T-cell (primary cell): ENCODE data around the gene SHANK1. TPM values are rescaled to one million over a fixed set of nuclear protein-coding genes. Genes with fewer than 3 reads are reported as not detected.

Source experiments
- ATAC-seq, 4 experiments: fragments of 200-7000 bp in 3 of 4; fragments of 150-1000 bp in 1 of 4; cut with Tn5 transposase; replicated peaks in 1 of 4; 1 replicate in 3 of 4; 2 replicates in 1 of 4; pipeline ENCODE4 v1.10.0; 2021; ENCODE audit warnings: moderate library complexity in 3 of 4, mild to moderate bottlenecking in 2 of 4, moderate number of reproducible peaks in 1 of 4
- CTCF ChIA-PET, 2 donors: fragments of 300-600 bp; sonication (Branson Sonifier 250); formaldehyde crosslinking; loops; one replicate each; lab custom pipeline; 2022; ENCODE audit warnings: antibody characterized with exemption in 2 of 2; lab: Charles Lee
- POLR2A ChIA-PET, 2 donors: fragments of 300-600 bp; sonication (Branson Sonifier 250); formaldehyde crosslinking; loops; one replicate each; lab custom pipeline; 2022; ENCODE audit warnings: antibody characterized with exemption in 2 of 2; lab: Charles Lee
- DNase-seq, 35 experiments: peaks; one replicate each; pipeline versions ENCODE4 v3.0.0 to v3.0.0-alpha.2; 2013 to 2023
- H3K27ac ChIP-seq: one replicate; pipeline ENCODE4 v1.5.1; 2013; ENCODE audit warnings: low read length
- H3K27me3 ChIP-seq, 2 experiments: replicated peaks in 1 of 2; 1 replicate in 1 of 2; 2 replicates in 1 of 2; pipeline versions ENCODE4 v1.6.1 to v1.7.0; 2013; ENCODE audit warnings: low read length in 1 of 2, mixed read lengths in 1 of 2; ENCODE audit not compliant: control insufficient read depth in 2 of 2, insufficient read depth in 2 of 2; ENCODE audit errors: extremely low read depth in 1 of 2
- H3K36me3 ChIP-seq, 2 donors: 1 replicate in 1 of 2; 2 replicates in 1 of 2; pipeline versions ENCODE4 v1.6.1 to v1.7.0; 2013; ENCODE audit warnings: low read length in 1 of 2; ENCODE audit not compliant: control insufficient read depth in 2 of 2, insufficient read depth in 1 of 2; ENCODE audit errors: extremely low read depth in 1 of 2
- H3K4me1 ChIP-seq, 2 experiments: 1 replicate in 1 of 2; 2 replicates in 1 of 2; pipeline versions ENCODE4 v1.6.1 to v1.7.0; 2013; ENCODE audit warnings: low read length in 2 of 2, mixed read lengths in 1 of 2; ENCODE audit not compliant: insufficient read depth in 2 of 2, control insufficient read depth in 1 of 2; ENCODE audit errors: extremely low read depth in 1 of 2
- H3K4me3 ChIP-seq, 2 donors: 1 replicate in 1 of 2; 2 replicates in 1 of 2; pipeline versions ENCODE4 v1.5.1 to v1.7.0; 2013; ENCODE audit warnings: mild to moderate bottlenecking in 2 of 2, low read length in 1 of 2, moderate library complexity in 1 of 2; ENCODE audit not compliant: control insufficient read depth in 1 of 2; ENCODE audit errors: extremely low read depth in 1 of 2
- H3K9me3 ChIP-seq: 2 replicates; pipeline ENCODE4 v1.7.0; 2013
- H3K27ac Mint-ChIP-seq, 2 donors: one replicate each; pipeline ENCODE4 v1.8.0; 2020 to 2021; ENCODE audit warnings: mild to moderate bottlenecking in 2 of 2, mixed read lengths in 2 of 2
- H3K27me3 Mint-ChIP-seq, 2 donors: one replicate each; pipeline ENCODE4 v1.8.0; 2021 to 2022; ENCODE audit warnings: mixed read lengths in 2 of 2
- H3K36me3 Mint-ChIP-seq: one replicate; pipeline ENCODE4 v1.8.0; 2021; ENCODE audit warnings: mixed read lengths
- H3K4me1 Mint-ChIP-seq, 3 donors: one replicate each; pipeline ENCODE4 v1.8.0; 2020 to 2022; ENCODE audit warnings: mixed read lengths in 3 of 3, mild to moderate bottlenecking in 1 of 3
- H3K4me3 Mint-ChIP-seq, 3 donors: one replicate each; pipeline ENCODE4 v1.8.0; 2020 to 2022; ENCODE audit warnings: mild to moderate bottlenecking in 3 of 3, mixed read lengths in 3 of 3, moderate library complexity in 3 of 3
- H3K9me3 Mint-ChIP-seq, 3 donors: one replicate each; pipeline ENCODE4 v1.8.0; 2020 to 2022; ENCODE audit warnings: mixed read lengths in 3 of 3
- WGBS: methylation state at CpG from one replicate; pipeline ENCODE4 v1.1.5; 2013; ENCODE audit warnings: missing lambda C conversion rate; ENCODE audit not compliant: insufficient coverage; 5-methylcytosine and 5-hydroxymethylcytosine counted together
- total RNA-seq, 35 experiments: library from RNA in 6 of 35; stranded (reverse) in 6 of 35; fragments of 120-200 nt in 1 of 35; gene quantifications; one replicate each; pipeline versions ENCODE4 v1.2.1 to v1.2.4 and lab custom pipeline; 2013 to 2026

Gene SHANK1
- total RNA-seq, 5 donors from 2014 or later (not counting 1 experiment from before 2014, with no cell fraction given), result 0.06 to 3.3 (median 0.36) TPM

DNA sequence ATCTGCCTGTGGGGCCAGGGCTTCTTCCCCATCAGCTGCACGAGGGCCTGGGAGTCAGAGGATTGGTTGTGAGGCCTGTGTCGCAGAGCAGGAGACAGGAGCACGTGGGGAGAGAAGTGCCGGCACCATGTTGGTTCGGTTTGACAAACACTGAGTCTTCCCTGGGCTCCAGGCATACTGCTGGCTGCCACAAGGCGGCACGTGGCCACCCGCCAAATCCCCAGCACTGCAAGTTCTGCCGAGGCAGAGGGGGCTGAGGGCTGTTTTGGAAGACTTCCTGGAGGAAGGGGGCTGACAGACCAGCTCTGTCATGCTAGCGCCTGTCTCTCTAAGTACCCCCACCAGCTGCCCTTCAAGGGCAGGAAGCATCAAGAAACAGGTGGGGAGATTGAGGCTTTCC lies 9.5 kb downstream of the SHANK1 start:
- H3K27ac ChIP-seq, result no peak overlapping the region
- H3K27ac Mint-ChIP-seq, result no peak overlapping the region
- ChIA-PET POLR2A (no interaction called here), CTCF (no interaction called here)
- H3K27me3 ChIP-seq, result peaks cover 0 to 55% of the 10 kb centered on the region in 2 experiments
- no peaks in the 10 kb centered on the region for H3K9me3 Mint-ChIP-seq
- no peaks in the 10 kb centered on the region for H3K36me3 Mint-ChIP-seq
- peaks cover 19 to 65% of the 10 kb centered on the region in 2 donors for H3K27me3 Mint-ChIP-seq
- no peaks in the 10 kb centered on the region for H3K36me3 ChIP-seq
- H3K4me1 Mint-ChIP-seq, result peaks cover 7 to 15% (median 9%) of the 10 kb centered on the region in 3 donors
- no peaks in the 10 kb centered on the region for H3K9me3 ChIP-seq
- no peak overlapping the region for H3K4me3 Mint-ChIP-seq
- no peak for ATAC-seq
- WGBS, result 71% methylated on average over 8 of the region's 10 CpGs
- H3K4me3 ChIP-seq, result no peak overlapping the region
- DNase-seq, result no peak
- H3K4me1 ChIP-seq, result peaks cover 0 to 18% of the 10 kb centered on the region in 2 experiments

- Histone ChIP-seq H3K4me3 (no peak overlapping the region), H3K4me1 (peaks cover 0 to 10% of the 10 kb centered on the region in 2 experiments), H3K9me3 (no peaks in the 10 kb centered on the region), H3K36me3 (no peaks in the 10 kb centered on the region), H3K27me3 (peaks cover 0 to 59% of the 10 kb centered on the region in 2 experiments), H3K27ac (no peak overlapping the region)
- POLR2A ChIA-PET, result no interaction called here
- Mint-ChIP-seq H3K27me3 (peaks cover 23 to 62% of the 10 kb centered on the region in 2 donors), H3K4me3 (no peak overlapping the region), H3K27ac (no peak overlapping the region), H3K4me1 (peaks cover 5 to 12% (median 7%) of the 10 kb centered on the region in 3 donors), H3K36me3 (no peaks in the 10 kb centered on the region), H3K9me3 (no peaks in the 10 kb centered on the region)
- WGBS, result 55% methylated on average over 9 of the region's 12 CpGs
- CTCF ChIA-PET, result no interaction called here
- DNase-seq (no peak), ATAC-seq (no peak)
Measured at GRCh38 chr19:50708179-50708879, 11.3 kb downstream of the SHANK1 start.

GRCh38 chr19:50706387-50706786 lies 13.2 kb downstream of the SHANK1 start:
- WGBS, result 77% methylated on average over 2 of the region's 5 CpGs
- DNase-seq (no peak), ATAC-seq (no peak)
- no peaks in the 10 kb centered on the region for H3K4me1 ChIP-seq
- Mint-ChIP-seq H3K4me1 (no peaks in the 10 kb centered on the region), H3K4me3 (no peak overlapping the region), H3K27me3 (peaks cover 15 to 55% of the 10 kb centered on the region in 2 donors), H3K36me3 (no peaks in the 10 kb centered on the region), H3K9me3 (no peaks in the 10 kb centered on the region), H3K27ac (no peak overlapping the region)
- POLR2A ChIA-PET, result no interaction called here
- CTCF ChIA-PET, result no interaction called here
- H3K9me3 ChIP-seq, result no peaks in the 10 kb centered on the region
- no peak overlapping the region for H3K4me3 ChIP-seq
- H3K27ac ChIP-seq, result no peak overlapping the region
- H3K36me3 ChIP-seq, result no peaks in the 10 kb centered on the region
- peaks cover 0 to 57% of the 10 kb centered on the region in 2 experiments for H3K27me3 ChIP-seq

DNA sequence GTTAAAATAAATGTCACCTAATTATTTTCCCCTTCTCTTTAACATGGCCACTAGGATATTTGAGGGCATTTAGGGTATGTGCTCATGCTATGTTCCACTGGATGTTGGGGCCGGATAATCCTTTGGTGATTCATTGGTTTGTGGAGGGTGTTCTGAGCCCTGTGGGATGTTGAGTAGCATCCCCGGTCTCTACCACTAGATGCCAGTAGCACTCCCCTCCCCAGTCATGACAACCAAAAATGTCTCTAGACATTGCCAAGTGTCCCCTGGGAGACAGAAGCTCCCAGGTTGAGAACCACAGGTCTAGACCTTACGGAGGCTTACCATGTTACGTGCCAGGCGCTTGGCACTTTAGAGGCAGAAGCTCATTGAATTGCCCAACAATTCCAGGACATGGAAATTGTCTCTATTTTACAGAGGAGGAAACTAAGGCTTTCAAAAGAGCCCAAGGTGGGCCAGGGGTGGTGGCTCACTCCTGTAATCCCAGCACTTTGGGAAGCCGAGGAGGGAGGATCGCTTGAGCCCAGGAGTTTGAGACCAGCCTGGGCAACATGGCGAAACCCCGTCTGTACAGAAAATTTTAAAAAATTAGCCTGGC lies 14.1 kb downstream of the SHANK1 start:
- ATAC-seq, result peak in 3 of 4 experiments; percentile 35 to 78 (median 53)
- no peak overlapping the region for H3K4me3 ChIP-seq
- ChIA-PET CTCF (no interaction called here), POLR2A (no interaction called here)
- H3K9me3 Mint-ChIP-seq, result no peaks in the 10 kb centered on the region
- H3K9me3 ChIP-seq, result no peaks in the 10 kb centered on the region
- H3K4me1 ChIP-seq, result no peaks in the 10 kb centered on the region
- H3K36me3 Mint-ChIP-seq, result no peaks in the 10 kb centered on the region
- no peak overlapping the region for H3K27ac Mint-ChIP-seq
- peaks cover 0 to 59% of the 10 kb centered on the region in 2 experiments for H3K27me3 ChIP-seq
- no peak overlapping the region for H3K4me3 Mint-ChIP-seq
- H3K27me3 Mint-ChIP-seq, result peaks cover 15 to 50% of the 10 kb centered on the region in 2 donors
- peak in 13 of 35 experiments; percentile 7 to 53 (median 22) for DNase-seq
- no peaks in the 10 kb centered on the region for H3K36me3 ChIP-seq
- H3K27ac ChIP-seq, result no peak overlapping the region
- H3K4me1 Mint-ChIP-seq, result no peaks in the 10 kb centered on the region
- WGBS, result 45% methylated on average over 6 of the region's 9 CpGs

- no peak overlapping the region for H3K27ac Mint-ChIP-seq
- H3K36me3 Mint-ChIP-seq, result no peaks in the 10 kb centered on the region
- ATAC-seq, result no peak
- no peaks in the 10 kb centered on the region for H3K4me1 Mint-ChIP-seq
- Histone ChIP-seq H3K9me3 (no peaks in the 10 kb centered on the region), H3K36me3 (no peaks in the 10 kb centered on the region), H3K27ac (no peak overlapping the region), H3K4me1 (no peaks in the 10 kb centered on the region), H3K4me3 (no peak overlapping the region), H3K27me3 (peaks cover 0 to 64% of the 10 kb centered on the region in 2 experiments)
- H3K27me3 Mint-ChIP-seq, result peaks cover 26 to 56% of the 10 kb centered on the region in 2 donors
- CTCF ChIA-PET, result no interaction called here
- POLR2A ChIA-PET, result no interaction called here
- no peak for DNase-seq
- no peak overlapping the region for H3K4me3 Mint-ChIP-seq
- no peaks in the 10 kb centered on the region for H3K9me3 Mint-ChIP-seq
- 46% methylated on average over 14 of the region's 22 CpGs for WGBS
Measured at GRCh38 chr19:50703915-50704796, 15.4 kb downstream of the SHANK1 start.
